Measurements from ENCODE around the gene NUTF2.
"Not testable (repeated sequence)": the region's sequence is repeated elsewhere in the genome, so short reads cannot be mapped to it uniquely, and the experiment has no call there.

The NUTF2 gene

GRCh38 chr16:67862623-67863583 is 16.2 kb downstream of the NUTF2 start:
- H3K36me3 ChIP-seq (replicated peaks) = peaks cover 39% of the 10 kb centered on the region

GRCh38 chr16:67864044-67864443 is 17.3 kb downstream of the NUTF2 start:
- in situ Hi-C loops (cut with HindIII; ENCODE audit: low pct_ligation_motif_present, low sequenced_read_pairs); H3K27me3 ChIP-seq (replicated peaks); H3K27ac ChIP-seq; H3K4me3 ChIP-seq (ENCODE audit: low read depth, low read length); DNase-seq: not testable (repeated sequence)
- H3K36me3 ChIP-seq (replicated peaks) = peaks cover 51% of the 10 kb centered on the region

More at GRCh38 chr16:67862623-67863583, 16.2 kb downstream of the NUTF2 start:
- Histone ChIP-seq H3K4me3 (ENCODE audit: low read depth, low read length) (no peak overlapping the region), H3K27me3 (replicated peaks) (no peaks in the 10 kb centered on the region), H3K27ac (peak overlapping the region; percentile 58)
- DNase-seq = peak; percentile 76
- in situ Hi-C loops (cut with HindIII; ENCODE audit: low pct_ligation_motif_present, low sequenced_read_pairs) = no loop called here
- no peak for TF ChIP-seq CTCF (IDR thresholded peaks at IDR 0.05; ENCODE audit: low read depth, low read length, missing control alignments)

- no peak overlapping the region for H3K27ac ChIP-seq
- no peaks in the 10 kb centered on the region for H3K27me3 ChIP-seq (replicated peaks)
- H3K36me3 ChIP-seq (replicated peaks) = peaks cover 56% of the 10 kb centered on the region
- no peak for DNase-seq
- TF ChIP-seq CTCF (IDR thresholded peaks at IDR 0.05; ENCODE audit: low read depth, low read length, missing control alignments) = no peak
- in situ Hi-C loops (cut with HindIII; ENCODE audit: low pct_ligation_motif_present, low sequenced_read_pairs) = no loop called here
- no peak overlapping the region for H3K4me3 ChIP-seq (ENCODE audit: low read depth, low read length)
Observed at GRCh38 chr16:67864594-67864993, 17.9 kb downstream of the NUTF2 start.

- no peak overlapping the region for H3K4me3 ChIP-seq (ENCODE audit: low read depth, low read length)
- no peaks in the 10 kb centered on the region for H3K27me3 ChIP-seq (replicated peaks)
- no peak overlapping the region for H3K27ac ChIP-seq
- H3K36me3 ChIP-seq (replicated peaks) = peaks cover 60% of the 10 kb centered on the region
- TF ChIP-seq CTCF (IDR thresholded peaks at IDR 0.05; ENCODE audit: low read depth, low read length, missing control alignments) = peak; percentile 63
- in situ Hi-C loops (cut with HindIII; ENCODE audit: low pct_ligation_motif_present, low sequenced_read_pairs) = no loop called here
- peak; percentile 18 for DNase-seq
Observed at GRCh38 chr16:67865318-67865717, 18.6 kb downstream of the NUTF2 start.

GRCh38 chr16:67868290-67868689 is 21.6 kb downstream of the NUTF2 start:
- no peak overlapping the region for H3K27ac ChIP-seq
- no peak for DNase-seq
- in situ Hi-C loops (cut with HindIII; ENCODE audit: low pct_ligation_motif_present, low sequenced_read_pairs) = no loop called here
- no peak for TF ChIP-seq CTCF (IDR thresholded peaks at IDR 0.05; ENCODE audit: low read depth, low read length, missing control alignments)
- H3K36me3 ChIP-seq (replicated peaks) = peaks cover 70% of the 10 kb centered on the region
- no peaks in the 10 kb centered on the region for H3K27me3 ChIP-seq (replicated peaks)
- H3K4me3 ChIP-seq (ENCODE audit: low read depth, low read length) = no peak overlapping the region

- Histone ChIP-seq H3K36me3 (replicated peaks) (peaks cover 68% of the 10 kb centered on the region), H3K27ac (no peak overlapping the region), H3K27me3 (replicated peaks) (no peaks in the 10 kb centered on the region), H3K4me3 (ENCODE audit: low read depth, low read length) (no peak overlapping the region)
- in situ Hi-C loops (cut with HindIII; ENCODE audit: low pct_ligation_motif_present, low sequenced_read_pairs) = no loop called here
- DNase-seq = no peak
- no peak for TF ChIP-seq CTCF (IDR thresholded peaks at IDR 0.05; ENCODE audit: low read depth, low read length, missing control alignments)
Observed at GRCh38 chr16:67869653-67870052, 22.9 kb downstream of the NUTF2 start.
